GM21423 (cell line): Measurements from ENCODE around the gene GALNT4.

ENCODE experiments used
- ATAC-seq: cut with Tn5 transposase; IDR thresholded peaks from one replicate; pipeline ENCODE4 v1.9.1; 2021; ENCODE audit warnings: mild to moderate bottlenecking, moderate library complexity; ENCODE audit not compliant: unreplicated experiment

Gene GALNT4

DNA sequence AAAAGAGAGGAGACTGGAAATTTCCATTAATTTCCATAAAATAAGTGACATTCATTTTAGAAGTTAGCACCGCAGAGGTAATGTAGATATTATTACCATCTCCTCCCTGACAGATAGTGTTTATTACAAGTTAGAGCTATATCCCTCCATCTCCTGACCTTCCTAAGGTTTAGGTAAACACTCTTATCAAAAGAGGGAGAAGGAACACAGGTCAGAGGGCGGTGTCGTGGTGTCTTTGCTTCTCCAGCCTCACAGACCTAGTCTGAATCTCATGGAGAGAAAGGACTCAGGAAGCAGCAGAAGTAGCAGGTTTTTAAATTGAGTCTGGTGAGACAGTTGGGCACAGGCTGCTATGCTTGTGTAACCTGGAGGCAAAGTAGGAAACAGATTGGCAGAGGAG, 12.8 kb upstream of the GALNT4 start:
- no peak for ATAC-seq

DNA sequence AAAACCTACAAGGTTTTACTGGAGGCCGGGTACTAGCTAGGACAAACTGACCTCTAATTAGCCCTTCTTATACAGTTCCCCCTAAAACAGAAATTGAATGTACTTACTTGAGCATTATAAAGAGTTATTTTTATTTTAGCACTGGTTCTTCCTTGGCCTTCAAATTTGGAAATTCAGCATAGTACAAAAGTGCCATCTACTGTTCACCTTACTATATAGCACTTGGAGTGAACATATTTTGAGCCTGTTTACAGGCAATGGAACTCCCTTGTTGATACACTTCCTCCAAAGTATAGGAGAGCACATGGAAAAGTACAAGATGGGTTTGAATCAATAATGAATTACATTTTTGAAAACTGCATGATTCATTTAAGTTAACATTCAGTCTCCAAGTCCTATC, 5.1 kb upstream of the GALNT4 start:
- no peak for ATAC-seq

DNA sequence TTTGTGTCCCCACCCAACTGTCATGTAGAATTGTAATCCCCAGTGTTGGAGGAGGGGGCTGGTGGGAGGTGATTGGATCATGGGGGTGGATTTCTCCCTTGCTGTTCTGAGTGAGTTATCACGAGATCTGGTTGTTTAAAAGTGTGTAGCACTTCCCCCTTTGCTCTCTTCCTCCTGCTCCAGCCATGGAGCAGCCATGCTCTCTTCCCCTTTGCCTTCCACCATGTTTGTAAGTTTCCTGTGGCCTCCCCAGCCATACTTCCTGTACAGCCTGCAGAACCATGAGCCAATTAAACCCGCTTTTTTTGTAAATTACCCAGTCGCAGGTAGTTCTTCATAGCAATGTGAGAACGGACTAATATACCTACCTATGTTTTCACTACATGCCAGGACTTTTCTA, 3.8 kb upstream of the GALNT4 start:
- ATAC-seq: no peak

DNA sequence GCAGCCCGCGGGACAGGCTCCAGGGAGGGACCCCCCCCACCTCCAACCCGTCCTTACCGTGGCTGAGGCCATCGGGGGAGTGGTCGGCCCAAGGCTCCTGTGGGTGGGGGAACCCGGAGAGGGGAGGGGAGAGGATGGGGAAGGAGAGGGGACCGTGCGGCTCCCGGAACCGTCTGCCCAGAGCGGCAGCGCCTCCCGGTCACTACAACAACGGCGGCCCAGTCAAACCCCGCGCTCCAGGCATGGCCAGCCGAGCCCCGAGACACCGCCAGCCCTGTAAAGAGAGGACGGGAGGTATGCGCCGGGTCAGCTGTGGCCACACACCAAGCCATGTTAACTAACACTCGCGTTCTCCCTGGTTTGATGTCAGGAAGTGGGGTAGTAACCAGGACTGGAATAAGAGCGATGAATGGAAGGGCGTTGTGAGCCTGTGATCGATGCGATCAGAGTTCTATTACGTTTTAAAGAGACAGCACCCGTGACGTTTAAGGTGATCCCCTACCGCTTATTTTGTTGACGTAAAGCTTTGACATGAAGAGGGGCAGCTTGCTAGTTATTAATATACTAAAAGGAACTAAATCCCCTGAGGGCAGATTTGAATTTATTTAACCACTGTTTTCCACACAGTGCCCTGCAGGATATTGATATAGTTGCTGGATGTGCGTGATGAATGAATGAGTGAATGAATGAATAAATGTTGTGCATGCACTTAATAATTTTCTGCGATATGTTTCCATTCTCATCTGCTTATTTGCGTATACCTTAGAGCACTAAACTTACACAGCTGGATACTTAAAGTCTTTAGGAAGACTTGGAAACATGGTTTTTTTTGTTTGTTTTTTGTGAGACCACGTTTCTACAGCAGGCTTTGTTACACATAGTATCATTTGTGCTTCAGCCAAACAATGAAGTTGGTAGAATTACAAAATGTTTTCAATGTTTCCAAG, 1.5 kb upstream of the GALNT4 start, which contains the start of gene POC1B:
POC1B (minus strand) TSS at position 224 of the 947 bp plus-strand sequence; CDS start at position 72, 152 bp downstream.
- ATAC-seq: peak; percentile 60

DNA sequence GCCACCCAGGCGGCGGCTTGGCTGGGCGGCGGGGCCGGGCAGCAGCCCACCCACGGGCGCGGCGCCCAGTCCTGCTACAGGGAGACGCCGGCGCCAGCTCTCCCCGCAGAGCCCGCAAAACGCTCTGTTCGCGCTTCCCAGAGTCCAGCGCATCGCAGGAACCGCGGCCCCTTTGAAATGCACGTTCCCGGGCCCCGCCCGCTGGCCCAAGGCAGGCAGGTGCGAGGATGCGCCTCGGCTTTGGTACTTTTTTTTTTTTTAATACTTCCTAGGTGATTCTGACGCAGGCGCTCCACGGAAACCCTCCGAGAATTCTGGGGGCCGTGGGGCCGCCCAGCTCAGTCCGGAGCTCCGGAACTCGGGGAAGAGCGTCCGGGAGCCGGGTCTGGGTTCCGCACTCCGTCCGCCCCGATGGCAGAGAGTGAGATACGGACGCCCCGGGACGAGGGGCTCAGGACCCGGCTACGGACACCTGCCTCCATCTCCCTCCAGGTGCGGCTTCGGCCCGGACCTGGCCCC, 768 bp upstream of the GALNT4 start:
- ATAC-seq: peak; percentile 27

DNA sequence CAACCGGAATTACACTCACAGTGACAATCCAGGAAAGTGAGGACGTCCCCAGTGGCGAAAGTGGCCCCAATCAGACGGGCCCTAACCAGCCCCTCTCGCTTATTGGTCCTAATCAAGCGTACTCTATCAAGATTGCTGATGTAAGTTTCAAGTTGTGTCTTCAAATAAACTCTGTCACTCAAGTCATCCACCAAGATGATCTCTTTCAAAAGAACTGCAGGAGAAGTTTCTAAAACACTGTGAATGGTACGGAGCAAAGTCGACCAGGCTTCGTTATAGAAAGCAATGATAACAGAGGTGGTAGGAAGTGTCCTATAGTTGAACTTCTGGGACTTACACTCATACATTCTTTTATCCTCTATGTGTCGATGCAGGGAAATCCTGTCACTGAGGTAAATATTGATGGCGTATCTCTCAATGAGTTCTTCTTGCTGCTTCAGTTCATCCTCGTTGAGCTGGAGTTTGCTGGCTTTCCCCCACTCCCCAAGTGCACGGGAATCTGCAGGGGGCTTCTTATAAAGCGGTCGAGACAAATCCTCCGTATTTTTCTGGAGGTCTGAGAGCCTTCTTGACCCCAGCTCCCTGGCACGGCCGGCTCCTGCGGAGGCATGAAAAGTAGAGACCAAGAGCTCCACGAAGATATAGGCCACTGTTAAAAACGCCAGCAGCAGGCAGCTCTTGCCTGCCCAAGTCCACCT, 604 bp downstream of the GALNT4 start:
- no peak for ATAC-seq

DNA sequence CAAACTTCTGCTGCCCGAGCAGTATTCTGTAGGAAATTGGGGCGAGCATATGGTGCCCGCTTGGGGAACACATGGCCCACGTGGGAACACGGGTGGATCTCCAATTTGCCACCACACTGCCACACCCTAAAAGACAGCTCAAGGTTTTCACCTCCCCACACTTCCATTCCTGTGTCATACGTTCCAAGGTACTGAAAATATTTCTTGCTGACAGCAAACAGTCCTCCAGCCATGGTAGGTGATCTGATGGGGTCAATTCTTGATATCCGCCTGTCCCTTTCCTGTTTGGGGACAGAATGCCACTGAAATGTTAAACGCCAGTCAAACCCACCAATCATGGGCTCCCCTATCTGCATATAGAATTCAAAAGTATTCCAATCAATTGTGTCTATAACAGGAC, 1.2 kb downstream of the GALNT4 start:
- no peak for ATAC-seq

DNA sequence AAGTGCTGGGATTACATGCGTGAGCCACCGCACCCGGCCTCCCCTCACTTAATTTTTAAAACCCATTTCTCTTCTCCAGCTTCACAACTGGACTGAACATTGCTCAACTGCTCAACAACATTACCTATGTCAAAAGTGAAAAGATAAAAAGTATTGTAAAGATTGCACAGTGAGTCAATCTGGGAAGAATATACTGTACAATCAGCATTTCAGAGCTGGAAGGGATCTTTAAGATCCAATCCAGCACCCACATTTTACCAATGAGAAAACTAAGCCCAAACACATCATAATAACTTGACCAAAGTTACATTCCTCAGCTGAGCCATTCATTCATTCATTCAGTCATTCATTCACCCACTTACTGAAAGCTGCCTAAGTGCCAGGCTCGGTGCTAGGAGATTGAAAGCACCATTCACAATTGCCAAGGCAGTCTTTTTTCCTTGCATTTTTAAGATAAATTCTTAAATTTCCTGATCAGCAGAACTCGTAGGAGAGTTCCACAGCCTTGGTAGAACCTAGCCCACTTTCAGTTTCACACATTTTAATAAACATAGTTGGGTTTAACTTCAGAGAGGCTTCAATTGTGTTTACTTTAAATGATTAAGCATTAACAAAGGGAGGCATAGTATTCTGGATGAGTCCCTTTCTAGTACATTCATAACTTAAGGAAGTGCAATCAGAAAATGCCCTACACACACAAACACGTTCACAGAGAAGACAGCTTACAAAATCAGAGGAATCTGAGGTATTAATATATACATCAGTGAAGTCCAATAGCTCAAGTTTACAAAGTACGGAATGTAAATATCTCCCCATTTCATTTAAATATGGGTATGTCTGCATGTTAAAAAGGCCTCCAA, 3.0 kb downstream of the GALNT4 start:
- no peak for ATAC-seq

DNA sequence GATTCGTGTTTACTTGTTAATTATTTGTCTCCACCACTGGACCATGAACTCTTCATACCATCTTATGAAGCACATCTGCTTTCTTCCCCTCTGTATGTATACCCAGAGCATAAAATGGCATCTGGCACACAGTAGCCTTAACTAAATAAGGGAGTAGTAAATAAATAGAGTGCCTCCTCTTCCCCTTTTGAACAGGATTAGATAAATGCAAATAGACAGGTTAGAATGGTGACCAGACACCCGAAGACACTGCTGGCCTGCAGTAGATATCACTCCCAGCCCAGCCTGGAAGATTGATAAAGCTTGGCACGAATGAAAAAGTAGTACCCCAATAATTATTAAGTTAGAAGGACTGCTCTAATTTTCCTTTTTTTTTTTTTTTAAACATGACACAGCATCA, 6.9 kb downstream of the GALNT4 start:
- ATAC-seq: no peak

DNA sequence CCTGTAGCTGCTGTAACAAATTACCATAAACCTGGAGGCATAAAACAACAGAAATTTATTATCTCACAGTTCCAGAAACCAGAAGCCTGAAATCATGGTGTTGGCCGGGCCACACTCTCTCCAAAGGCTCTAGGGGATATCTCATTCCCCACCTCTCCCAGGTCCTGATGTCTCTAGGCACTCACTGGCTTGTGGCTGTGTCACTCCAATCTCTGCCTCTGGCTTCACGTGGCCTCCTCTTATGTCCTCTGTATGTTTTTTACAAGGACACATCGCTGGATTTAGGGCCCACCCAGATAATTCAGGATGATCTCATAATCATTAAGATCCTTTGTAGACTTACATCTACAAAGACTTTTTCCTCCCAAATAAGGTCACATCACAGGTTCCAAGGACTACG, 8.0 kb downstream of the GALNT4 start:
- no peak for ATAC-seq

DNA sequence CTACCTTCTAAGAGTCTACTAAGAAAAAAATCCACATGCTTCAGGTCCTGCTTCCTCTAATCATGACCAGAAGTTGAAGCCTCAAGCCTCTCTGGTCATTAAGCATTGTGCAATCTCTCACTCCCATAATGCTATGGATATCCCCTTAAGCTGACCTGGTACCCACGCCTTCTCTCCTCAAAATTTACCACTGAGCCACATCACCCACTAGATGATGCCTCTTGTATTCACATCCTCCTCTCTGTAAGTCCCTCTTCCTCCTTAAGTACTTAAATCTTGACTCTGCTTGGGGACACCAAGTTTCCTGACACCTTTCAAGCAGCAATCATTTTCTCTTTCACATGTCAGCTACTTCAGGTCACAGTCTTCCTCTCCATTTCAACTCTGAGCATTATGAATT, 9.8 kb downstream of the GALNT4 start:
- peak; percentile 92 for ATAC-seq

DNA sequence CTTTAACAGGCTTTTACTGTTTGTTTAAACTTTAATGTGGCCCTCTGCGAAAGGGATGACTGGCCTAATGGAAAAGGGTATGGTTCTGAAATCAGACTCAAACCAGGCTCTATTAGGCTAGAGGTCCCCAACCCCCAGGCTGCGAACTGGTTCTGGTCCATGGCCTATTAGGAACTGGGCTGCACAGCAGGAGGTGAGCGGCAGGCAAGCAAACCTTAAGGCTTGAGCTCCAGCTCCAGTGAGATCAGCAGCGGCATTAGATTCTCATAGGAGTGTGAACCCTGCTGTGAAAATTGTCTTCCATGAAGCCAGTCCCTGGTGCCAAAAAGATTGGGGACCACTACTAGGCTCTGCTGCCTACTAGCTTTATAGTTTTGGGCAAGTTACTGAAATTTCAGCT, 11.1 kb downstream of the GALNT4 start:
- no peak for ATAC-seq

DNA sequence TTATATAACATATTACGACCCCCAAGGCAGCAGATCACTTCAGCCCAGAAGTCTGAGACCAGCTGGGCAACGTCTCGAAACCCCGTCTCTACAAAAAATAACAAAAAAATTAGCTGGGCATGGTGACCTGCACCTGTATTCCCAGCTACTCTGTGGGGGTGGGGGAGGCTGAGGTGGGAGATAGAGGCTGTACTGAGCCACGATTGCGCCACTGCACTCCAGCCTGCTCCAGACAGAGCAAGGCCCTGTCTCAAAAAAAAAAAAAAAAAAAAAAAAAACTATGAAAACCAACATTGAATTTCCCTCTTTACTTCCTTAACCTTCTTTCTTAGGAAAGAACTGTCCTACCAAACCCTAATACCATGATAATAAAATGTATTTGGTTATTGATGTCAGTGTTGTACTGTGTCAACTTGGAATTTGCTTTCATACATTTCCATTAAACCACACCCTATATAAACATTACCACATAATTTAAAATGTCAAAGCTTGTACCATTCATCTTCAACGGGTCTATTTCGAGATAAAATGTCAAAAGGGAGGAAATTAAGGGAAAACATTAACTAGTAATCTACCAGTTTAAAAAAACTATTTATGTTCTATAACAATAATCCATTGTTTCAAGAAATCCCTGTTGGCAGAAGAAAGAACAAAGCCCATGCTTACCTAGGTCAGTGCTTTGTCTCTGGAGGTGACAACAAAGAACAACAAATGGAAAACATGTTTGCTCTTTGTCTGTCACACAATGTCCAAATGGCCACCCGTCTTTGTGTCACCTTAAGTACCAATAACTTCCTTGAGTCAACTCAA, 17.4 kb downstream of the GALNT4 start:
- ATAC-seq: no peak

DNA sequence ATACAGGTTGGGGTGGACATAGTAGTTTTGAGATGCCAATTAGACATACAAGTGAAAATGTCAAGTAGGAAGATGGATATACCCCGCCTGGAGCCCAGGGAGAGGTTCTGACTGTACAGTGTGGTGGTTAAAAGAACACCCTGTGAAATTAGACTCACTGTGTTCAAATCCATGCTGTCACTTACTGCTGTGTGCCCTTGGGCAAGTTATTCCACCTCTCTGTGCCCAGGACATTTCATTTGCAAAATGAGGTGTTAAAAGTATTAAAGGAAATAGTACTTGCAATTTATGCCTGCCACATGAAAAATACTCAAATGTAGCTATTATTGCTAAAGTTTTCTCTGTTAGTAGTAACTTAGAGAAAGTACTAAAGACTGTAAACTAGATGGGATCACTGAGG, 18.5 kb downstream of the GALNT4 start:
- no peak for ATAC-seq

DNA sequence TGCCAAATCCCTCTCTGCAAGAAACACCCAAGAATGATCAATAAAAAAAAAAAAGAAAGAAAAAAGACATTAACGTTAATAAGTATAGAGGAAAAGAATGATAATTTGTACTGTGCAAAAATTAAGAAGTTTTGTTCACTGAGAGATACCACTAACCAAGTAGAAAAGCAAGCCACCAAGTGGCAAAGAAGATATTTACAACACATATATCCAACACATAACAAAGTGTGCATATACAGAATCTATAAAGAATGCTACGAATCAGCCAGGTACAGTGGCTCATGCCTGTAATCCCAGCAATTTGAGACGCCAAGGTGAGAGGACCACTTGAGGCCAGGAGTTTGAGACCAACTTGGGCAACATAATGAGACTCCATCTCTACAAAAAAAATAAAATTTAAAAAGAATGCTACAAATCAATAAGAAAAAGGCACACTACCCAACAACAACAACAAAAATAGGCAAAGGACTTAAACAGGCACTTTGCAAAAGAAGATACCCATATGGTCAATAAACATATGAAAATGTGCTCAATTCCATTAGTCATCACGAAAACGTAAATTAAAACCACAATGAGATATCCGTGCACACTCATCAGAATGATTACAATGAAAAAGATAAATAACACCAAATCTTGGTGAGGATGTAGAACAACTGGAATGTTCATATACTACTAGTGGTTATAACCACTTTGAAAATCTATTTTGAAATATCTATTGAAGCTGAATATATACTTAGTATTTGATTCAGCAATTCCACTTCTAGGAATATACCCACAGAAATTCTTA, 19.8 kb downstream of the GALNT4 start:
- ATAC-seq: no peak

DNA sequence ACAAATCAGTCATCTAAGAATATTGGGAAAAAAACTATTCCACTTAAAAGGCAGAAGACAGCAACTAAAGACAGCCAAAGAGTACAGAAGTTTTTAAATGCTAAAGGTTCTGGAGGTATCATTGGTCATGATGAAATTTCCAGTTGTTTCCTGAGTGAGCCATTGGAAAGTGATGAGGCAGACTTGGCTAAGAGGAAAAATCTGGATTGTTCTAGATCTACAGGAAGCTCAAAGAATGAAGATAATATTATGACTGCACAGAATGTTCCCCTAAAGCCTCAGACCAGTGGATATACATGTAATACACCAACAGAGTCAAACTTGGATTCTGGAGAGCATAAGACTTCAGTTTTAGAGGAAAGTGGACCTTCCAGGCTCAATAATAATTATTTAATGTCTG, 22.8 kb downstream of the GALNT4 start:
- ATAC-seq: no peak

DNA sequence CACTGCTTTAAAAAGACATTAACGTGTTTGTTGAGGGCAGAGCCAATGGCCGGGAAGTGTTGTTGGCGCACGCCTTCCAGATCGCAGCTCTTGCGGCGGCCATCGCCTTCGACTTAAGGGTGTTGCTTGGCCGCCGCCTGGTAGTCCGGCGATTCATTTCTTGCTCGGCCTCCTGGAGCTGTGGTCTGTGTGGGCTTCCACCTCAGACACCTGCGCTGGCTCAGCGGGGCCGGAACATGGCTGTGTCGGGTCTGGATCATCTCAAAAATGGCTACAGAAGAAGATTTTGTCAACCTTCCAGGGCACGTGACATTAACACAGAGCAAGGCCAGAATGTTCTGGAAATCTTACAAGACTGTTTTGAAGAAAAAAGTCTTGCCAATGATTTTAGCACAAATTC, 24.7 kb downstream of the GALNT4 start:
- no peak for ATAC-seq

DNA sequence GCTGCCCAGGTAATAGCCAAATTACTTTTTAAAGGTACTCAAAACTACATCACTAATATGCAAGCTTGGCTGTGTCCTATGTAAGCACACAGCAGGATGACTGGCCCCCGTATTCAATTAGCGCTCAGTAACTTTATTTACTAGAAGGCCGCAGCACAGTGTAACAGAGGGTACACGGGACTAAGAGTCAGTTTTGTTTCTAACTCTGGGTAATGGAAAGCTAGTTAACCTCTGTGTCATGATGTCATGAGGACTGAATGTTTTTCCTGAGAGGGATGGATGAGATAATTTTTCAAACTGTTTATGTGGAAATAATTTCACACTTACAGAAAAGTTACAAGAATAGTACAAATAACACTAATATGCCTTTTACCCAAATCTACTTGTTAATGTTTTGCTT, 27.1 kb downstream of the GALNT4 start:
- ATAC-seq: no peak

DNA sequence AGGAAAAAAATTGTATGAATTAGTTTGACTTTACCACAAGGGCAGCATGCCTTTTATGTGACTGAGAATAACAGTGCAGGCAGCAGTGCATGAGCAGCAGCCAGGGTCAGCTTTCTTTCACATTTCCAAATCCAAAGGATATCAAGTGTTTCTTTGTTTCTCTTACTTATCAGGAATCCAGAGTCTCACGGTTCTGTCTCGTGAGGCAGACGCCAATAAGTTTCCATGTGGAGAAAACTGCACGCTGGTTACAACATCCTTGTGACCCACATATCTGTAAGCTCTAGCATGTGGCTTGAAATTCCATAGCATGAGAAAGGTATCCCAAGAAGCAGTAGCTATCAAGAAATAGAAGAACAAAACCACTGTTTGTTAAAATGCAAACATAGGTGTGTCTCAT, 27.6 kb downstream of the GALNT4 start:
- ATAC-seq: no peak
